HG03064 (cell line): ENCODE data around the gene ALDH3B2.
A peak's percentile ranks its signal among the peaks of the same experiment; 100 is the strongest.
"Not testable (repeated sequence)": the region's sequence is repeated elsewhere in the genome, so short reads cannot be mapped to it uniquely, and the experiment has no call there.

ENCODE experiments used
- ATAC-seq: cut with Tn5 transposase; IDR thresholded peaks from one replicate; pipeline ENCODE4 v1.9.1; 2021; ENCODE audit warnings: low read depth; ENCODE audit not compliant: unreplicated experiment

The ALDH3B2 gene

GRCh38 chr11:67632175-67632981 lies 42.0 kb downstream of the ALDH3B2 start:
- ATAC-seq = no peak

DNA sequence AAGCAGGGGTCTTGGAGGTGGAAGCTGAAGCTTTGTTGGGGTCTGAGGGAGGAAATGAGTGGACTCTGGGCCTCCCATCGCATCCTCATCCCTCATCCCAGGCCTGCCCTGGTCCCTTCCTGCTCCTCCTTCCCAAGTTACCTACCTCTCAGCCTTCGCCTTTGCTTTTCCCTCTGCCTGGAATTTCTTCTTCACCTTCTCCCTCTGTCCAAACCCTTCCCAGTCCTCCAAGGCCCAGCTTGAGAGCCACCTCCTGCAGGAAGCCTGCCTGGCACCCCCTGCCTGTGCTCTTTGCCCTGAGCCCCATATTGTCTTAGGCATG lies 42.6 kb downstream of the ALDH3B2 start:
- ATAC-seq = no peak

GRCh38 chr11:67631411-67631810 lies 43.0 kb downstream of the ALDH3B2 start:
- no peak for ATAC-seq

GRCh38 chr11:67630943-67631331 lies 43.5 kb downstream of the ALDH3B2 start:
- no peak for ATAC-seq

DNA sequence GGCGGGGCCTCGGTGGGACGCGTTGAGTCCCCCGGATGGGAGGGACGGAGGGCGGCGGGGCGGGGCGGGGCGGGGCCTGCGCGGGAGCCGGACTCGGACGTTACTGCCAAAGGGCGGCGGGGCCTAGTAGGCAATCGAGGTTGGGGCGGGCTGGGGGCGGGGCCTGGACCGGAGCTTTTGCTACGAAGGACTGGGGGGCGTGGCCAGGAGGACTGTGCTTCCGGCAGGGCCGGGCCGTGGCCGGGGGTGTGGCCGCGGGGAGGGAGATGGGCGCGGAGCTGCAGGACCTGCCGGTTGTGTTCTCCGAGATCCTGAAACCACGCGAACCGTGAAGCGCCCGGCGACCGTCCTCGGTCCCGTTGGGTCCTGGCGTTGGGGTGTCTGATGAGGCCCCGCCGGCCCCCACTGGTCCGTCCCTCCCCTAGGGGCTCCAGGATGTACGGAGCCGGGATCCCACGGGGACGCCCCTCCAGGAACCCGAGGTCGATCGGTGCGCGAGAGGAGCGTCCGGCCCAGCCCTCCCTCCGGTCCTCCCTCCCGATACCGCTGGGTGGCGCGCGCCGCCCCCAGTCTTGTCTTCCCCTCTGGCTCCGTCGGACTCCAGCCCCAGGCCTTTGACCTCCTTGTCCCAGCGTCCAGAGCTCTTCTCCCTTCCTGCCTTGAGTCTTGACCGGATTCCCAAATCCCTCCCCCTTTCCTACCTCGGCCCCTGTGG lies 44.0 kb downstream of the ALDH3B2 start:
- ATAC-seq = peak; percentile 61

DNA sequence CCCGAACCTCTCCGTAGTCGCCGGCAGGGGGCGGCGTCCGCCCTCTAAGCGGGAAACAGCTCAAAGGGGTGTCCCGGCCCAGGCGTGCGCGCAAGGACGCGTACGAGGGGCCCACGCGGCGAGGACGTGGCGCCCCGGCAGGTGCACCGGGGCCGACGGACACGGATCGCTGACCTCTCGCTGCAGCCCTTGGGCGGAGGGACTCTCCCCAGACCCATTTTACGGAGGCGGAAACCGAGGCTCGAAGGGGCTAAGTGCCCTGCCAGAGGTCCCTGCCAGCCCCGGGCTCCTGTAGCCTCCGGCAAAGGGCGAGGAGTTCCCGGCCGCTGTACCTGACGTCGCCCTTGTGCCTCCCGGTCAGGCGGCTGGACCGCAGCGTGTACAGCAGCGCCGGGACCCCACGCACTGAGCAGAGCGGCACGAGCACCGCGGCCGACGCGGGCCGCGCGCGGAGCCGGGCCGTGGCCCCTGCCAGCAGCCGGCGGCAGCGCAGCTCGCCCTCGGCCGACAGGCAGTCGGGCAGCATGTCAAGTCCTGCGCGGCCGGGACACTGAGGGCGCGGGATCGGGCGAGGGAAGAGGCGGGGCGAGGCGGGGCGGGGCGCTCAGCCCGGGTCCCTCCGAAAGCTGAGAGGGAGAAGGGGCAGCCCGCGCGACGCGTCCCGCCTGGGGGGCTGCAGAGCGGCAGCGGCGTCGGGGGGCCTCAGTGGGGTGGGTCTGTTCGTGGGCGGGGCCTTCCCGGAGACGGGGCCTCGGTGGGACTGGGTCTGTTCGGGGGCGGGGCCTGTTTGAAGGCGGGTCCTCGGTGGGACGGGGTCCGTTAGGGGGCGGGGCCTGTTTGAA lies 44.8 kb downstream of the ALDH3B2 start, which contains the start of gene NUDT8:
NUDT8 (minus strand) TSS at position 552 of the 842 bp plus-strand sequence; CDS start at position 526, 26 bp downstream.
- ATAC-seq = peak; percentile 41

- ATAC-seq = no peak
Observed at GRCh38 chr11:67628710-67629385, 45.6 kb downstream of the ALDH3B2 start.

DNA sequence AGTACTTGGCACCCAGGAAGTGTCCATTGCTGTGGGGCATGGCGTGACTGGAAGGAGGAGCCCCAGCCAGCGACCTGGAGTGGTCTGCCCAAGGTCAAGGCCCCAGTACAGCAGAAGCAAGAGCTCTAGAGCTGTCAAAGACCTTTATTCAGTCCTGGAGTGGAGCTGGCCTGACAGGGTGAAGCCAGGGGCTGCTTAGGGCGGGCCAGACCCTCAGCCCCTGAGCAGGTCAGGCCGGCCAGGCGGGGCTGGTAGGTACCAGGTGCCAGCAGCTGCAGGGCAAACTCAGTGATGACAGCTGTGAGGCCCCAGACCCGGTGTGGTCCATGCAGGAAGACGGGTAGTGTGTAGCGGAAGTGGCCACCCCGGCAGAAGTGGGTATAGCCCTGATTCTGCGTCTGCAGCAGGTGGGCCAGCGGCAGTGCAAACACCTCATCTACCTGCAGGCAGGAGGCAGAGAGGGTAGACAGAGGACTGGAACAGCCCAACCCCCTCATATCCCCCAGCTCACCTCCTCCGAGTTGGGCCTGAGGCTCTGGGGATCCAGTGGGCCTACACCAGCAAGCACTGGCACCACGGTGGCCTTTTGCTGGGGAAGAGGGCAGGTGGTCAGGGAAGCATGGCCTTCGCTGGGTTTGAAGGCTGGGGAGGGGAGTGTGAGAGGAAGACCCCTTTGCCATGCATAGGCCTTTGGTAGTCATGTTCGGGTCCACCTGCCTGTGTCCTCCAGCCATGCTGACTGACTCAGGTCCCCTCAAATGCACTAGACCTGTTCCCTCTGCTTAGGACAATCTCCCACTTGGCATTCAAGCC lies 46.4 kb downstream of the ALDH3B2 start:
- ATAC-seq = no peak

- no peak for ATAC-seq
Observed at GRCh38 chr11:67627441-67627811, 47.0 kb downstream of the ALDH3B2 start.

GRCh38 chr11:67626970-67627369 lies 47.5 kb downstream of the ALDH3B2 start:
- ATAC-seq = no peak

GRCh38 chr11:67626131-67626833 lies 48.1 kb downstream of the ALDH3B2 start:
- ATAC-seq = not testable (repeated sequence)

GRCh38 chr11:67623795-67624194 lies 50.6 kb downstream of the ALDH3B2 start:
- not testable (repeated sequence) for ATAC-seq

- ATAC-seq = not testable (repeated sequence)
Observed at GRCh38 chr11:67622905-67623304, 51.5 kb downstream of the ALDH3B2 start.

DNA sequence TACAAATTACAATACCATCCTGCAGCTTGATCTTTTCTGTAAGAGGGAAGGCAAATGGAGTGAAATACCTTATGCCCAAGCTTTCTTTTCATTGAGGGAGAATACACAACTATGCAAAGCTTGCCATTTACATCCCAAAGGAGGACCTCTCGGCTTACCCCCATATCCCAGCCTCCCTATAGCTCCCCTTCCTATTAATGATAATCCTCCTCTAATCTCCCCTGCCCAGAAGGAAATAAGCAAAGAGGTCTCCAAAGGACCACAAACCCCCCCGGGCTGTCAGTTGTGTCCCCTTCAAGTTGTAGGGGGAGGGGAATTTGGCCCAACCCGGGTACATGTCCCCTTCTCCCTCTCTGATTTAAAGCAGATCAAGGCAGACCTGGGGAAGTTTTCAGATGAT lies 52.5 kb downstream of the ALDH3B2 start:
- not testable (repeated sequence) for ATAC-seq

DNA sequence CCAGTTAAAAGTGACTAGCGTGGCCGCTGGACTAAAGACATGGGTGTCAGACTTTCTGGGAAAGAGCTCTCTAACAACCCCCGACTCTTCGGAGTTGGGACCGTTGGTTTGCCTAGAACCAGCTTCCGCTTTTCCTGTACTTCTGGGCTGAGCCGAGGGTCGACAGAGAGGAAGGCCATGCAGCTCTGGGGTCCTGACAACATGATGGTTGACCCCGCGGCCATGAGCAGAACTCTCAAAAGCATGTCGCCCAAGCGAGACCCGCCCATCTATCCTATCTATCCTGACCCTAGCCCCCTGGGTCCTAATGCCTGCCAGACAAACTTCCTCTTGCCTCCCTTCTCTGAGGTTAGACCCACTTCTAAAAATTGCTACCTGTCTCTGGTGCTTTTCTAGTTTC lies 53.8 kb downstream of the ALDH3B2 start:
- ATAC-seq = not testable (repeated sequence)

- not testable (repeated sequence) for ATAC-seq
Observed at GRCh38 chr11:67619683-67620618, 54.5 kb downstream of the ALDH3B2 start.

DNA sequence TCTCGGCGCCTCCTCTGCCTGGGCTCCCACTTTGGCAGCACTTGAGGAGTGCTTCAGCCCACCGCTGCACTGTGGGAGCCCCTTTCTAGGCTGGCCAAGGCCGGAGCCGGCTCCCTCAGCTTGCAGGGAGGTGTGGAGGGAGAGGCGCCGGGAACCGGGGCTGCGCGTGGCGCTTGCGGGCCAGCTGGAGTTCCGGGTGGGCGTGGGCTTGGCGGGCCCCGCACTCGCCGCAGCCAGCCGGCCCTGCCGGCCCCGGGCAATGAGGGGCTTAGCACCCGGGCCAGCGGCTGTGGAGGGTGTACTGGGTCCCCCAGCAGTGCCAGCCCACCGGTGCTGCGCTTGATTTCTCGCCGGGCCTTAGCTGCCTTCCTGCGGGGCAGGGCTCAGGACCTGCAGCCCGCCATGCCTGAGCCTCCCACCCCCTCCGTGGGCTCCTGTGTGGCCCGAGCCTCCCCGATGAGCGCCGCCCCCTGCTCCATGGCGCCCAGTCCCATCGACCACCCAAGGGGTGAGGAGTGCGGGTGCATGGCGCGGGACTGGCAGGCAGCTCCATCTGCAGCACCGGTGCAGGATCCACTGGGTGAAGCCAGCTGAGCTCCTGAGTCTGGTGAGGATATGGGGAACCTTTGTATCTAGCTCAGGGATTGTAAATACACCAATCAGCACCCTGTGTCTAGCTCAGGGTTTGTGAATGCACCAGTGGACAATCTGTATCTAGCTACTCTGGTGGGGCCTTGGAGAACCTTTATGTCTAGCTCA lies 55.3 kb downstream of the ALDH3B2 start:
- not testable (repeated sequence) for ATAC-seq
